Measurements from ENCODE around the gene RDX. TPM values are rescaled to one million over a fixed set of nuclear protein-coding genes. Genes with fewer than 3 reads are reported as not detected.

The RDX gene
- total and polyA plus RNA-seq, 8 donors = 109 to 152 (median 133) TPM

DNA sequence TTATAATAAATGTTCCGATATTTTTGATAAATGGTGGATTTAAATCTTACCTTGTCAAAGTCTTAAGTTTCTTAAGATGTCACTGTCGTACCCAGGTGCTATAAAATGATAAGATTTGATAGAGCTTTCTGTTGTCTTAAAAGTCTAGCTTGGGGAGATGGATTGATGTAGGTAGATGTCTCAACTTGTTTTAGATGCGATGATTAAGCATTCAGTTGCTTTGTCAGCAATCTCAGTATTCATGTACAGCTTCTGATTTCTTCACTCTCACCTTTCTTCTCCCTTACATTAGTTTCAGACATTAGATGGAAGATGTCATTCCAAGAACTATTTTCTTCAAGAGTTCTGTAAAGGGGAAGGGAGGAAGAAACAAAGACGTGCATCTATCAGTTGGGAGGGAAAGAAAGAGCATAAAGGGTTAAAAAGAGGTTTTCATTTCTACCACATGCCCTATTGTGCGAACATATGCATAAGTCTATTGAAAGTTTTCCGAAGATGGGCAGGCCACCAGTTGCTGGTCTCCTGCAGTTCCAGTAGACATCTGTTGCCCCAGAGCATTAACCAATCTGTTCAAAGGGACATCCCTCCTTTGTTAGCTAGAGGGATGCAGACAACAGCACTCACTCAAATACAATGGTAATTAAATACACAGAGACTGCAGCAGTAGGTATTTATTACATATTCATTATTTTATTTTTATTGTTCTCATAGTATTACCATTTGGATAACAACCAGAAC is 164.9 kb downstream of the RDX start:
- intact Hi-C loops (cut with DNase I) = no loop called here

DNA sequence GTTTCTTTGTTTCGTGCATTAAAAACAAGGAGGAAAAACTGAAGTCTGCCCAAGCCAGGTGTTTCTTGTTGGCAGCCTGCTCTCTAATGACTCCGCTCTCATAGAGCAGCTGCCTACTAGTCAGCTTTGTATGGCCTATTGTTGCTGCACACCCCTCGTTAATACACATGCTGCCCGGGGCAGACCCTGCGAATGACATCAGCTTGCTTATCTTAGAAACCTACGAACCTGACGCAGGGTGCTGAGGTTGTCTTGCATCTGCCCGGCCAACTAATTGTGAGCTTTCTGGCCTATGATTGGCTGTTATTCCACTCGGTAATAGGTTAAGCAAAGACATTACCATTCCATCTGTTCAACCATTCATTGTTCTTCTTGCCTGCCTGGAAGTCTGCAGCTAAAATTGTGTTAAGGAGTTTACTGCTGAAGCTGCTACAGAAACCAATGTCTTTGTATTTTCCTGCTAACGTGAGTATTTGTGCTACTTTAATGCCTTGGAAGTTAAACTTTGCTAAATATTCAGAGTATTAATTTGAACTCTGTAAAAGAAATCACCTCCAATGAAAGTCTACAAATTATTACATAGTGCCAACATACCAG is 165.7 kb downstream of the RDX start:
- DNase-seq (peak in 2 of 4 donors; percentile 26 to 43), ATAC-seq (no peak)
- no peak overlapping the region for H3K4me3 ChIP-seq
- intact Hi-C loops (cut with DNase I) = no loop called here
- H3K4me1 ChIP-seq = no peaks in the 10 kb centered on the region
- H3K27ac ChIP-seq = no peak overlapping the region
- TF ChIP-seq, protein P1, sequence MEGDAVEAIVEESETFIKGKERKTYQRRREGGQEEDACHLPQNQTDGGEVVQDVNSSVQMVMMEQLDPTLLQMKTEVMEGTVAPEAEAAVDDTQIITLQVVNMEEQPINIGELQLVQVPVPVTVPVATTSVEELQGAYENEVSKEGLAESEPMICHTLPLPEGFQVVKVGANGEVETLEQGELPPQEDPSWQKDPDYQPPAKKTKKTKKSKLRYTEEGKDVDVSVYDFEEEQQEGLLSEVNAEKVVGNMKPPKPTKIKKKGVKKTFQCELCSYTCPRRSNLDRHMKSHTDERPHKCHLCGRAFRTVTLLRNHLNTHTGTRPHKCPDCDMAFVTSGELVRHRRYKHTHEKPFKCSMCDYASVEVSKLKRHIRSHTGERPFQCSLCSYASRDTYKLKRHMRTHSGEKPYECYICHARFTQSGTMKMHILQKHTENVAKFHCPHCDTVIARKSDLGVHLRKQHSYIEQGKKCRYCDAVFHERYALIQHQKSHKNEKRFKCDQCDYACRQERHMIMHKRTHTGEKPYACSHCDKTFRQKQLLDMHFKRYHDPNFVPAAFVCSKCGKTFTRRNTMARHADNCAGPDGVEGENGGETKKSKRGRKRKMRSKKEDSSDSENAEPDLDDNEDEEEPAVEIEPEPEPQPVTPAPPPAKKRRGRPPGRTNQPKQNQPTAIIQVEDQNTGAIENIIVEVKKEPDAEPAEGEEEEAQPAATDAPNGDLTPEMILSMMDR (IDR thresholded peaks at IDR 0.05) = no peak
- H3K27me3 ChIP-seq = no peaks in the 10 kb centered on the region
- no peaks in the 10 kb centered on the region for H3K9me3 ChIP-seq
- no peaks in the 10 kb centered on the region for H3K36me3 ChIP-seq

More for the DNA sequence above, 164.9 kb downstream of the RDX start:
- H3K4me1 ChIP-seq = no peaks in the 10 kb centered on the region
- TF ChIP-seq, protein P1 (IDR thresholded peaks at IDR 0.05) = no peak
- no peaks in the 10 kb centered on the region for H3K9me3 ChIP-seq
- H3K36me3 ChIP-seq = peaks cover 0 to 2% of the 10 kb centered on the region in 2 donors
- no peaks in the 10 kb centered on the region for H3K27me3 ChIP-seq
- no peak overlapping the region for H3K4me3 ChIP-seq
- H3K27ac ChIP-seq = no peak overlapping the region
- ATAC-seq = no peak
- DNase-seq = no peak

DNA sequence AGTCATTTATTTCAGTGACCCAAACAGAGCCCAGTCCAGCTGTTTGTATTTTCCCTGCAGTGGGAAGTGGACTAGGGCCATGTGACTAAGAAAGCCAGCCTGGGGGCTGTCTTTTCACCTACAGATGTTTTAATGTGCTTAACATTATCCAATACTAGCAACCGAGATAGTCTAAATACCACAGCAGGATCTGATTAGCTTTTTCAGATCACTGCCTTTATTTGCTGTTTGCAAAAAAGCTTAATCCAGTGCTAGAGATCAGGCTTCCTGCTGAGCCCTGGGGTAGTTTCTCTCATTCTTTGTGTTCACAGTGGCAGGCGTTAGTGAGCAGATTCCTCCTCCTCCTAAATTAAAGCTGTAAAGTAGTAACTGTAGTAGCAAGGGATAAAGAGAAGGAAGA is 168.3 kb downstream of the RDX start:
- TF ChIP-seq, protein P1 (IDR thresholded peaks at IDR 0.05) = no peak
- no peaks in the 10 kb centered on the region for H3K27me3 ChIP-seq
- DNase-seq (peak in 1 of 4 donors; percentile 7), ATAC-seq (no peak)
- no peaks in the 10 kb centered on the region for H3K4me1 ChIP-seq
- no peak overlapping the region for H3K27ac ChIP-seq
- H3K4me3 ChIP-seq = no peak overlapping the region
- intact Hi-C loops (cut with DNase I) = no loop called here
- no peaks in the 10 kb centered on the region for H3K9me3 ChIP-seq
- H3K36me3 ChIP-seq = no peaks in the 10 kb centered on the region

DNA sequence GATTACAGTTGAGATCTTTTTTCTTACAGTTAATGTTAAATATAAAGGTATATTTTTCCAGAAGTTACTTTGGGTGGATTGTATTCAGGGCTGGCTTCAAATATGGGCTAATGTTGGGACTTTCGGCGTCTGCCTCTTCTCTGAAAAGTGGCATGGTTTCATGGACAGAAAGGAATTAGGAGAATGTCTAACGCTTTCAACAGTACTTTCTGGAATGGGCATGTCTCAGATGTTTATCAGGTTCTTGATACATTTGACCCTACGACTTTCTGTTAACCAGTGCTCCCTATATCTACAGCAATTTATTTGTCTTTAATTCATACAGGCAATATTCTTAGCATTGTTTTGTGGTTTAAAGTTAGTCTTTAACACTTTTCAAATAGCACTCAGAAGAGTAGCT is 169.5 kb downstream of the RDX start:
- no peak overlapping the region for H3K27ac ChIP-seq
- DNase-seq = no peak
- TF ChIP-seq, protein P1 (IDR thresholded peaks at IDR 0.05) = no peak
- H3K27me3 ChIP-seq = no peaks in the 10 kb centered on the region
- no peaks in the 10 kb centered on the region for H3K36me3 ChIP-seq
- H3K4me3 ChIP-seq = no peak overlapping the region
- no peaks in the 10 kb centered on the region for H3K9me3 ChIP-seq
- intact Hi-C loops (cut with DNase I) = no loop called here
- ATAC-seq = peak; percentile 30
- H3K4me1 ChIP-seq = no peaks in the 10 kb centered on the region

DNA sequence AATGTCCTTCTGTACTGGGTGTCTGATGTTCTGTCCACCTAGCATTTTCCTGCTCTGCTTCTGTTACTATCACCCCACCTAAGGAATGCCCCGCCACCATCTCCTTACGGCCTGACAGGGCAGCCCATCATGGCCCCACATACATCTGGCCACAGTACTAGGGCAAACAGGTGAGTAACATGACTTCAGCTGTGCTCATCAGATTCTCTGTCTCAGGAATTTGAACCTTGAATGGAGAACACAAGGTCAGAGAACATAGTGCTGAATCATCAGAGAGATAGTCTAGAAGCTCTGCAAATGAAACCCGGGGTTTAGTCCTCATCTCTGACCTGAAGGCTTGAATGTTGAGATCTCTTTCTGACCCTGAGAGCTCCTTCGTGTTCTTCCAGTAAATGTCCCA is 170.8 kb downstream of the RDX start:
- Histone ChIP-seq H3K4me3 (no peak overlapping the region), H3K9me3 (no peaks in the 10 kb centered on the region), H3K27ac (no peak overlapping the region), H3K36me3 (no peaks in the 10 kb centered on the region), H3K27me3 (no peaks in the 10 kb centered on the region), H3K4me1 (peaks cover 0 to 8% of the 10 kb centered on the region in 2 donors)
- DNase-seq (no peak), ATAC-seq (no peak)
- TF ChIP-seq, protein P1 (IDR thresholded peaks at IDR 0.05) = no peak
- intact Hi-C loops (cut with DNase I) = no loop called here

Other genes with a start within 250 kb of the RDX start
- 10 to 100 TPM; 15.1 to 16.2 TPM for gene ZC3H12C, start 203.2 kb downstream of the RDX start, total RNA-seq
- 10 to 100 TPM in 1 of 6 donors, 1 to 10 TPM in 5; 7.4 to 10.5 (median 8.8) TPM for gene ZC3H12C, start 203.2 kb downstream of the RDX start, polyA plus RNA-seq (ENCODE audit: insufficient read length in 6 of 6)
- 10 to 100 TPM; 17.2 to 19.0 TPM for gene FDX1, start 133.3 kb upstream of the RDX start, total RNA-seq
- gene FDX1, start 133.3 kb upstream of the RDX start, polyA plus RNA-seq (ENCODE audit: insufficient read length in 6 of 6) = 10 to 100 TPM; 16.0 to 18.5 (median 16.6) TPM

Measured in left lung (tissue), 10 donors.